Measurements from ENCODE around the gene CST9L. TPM values are rescaled to one million over a fixed set of nuclear protein-coding genes. Genes with fewer than 3 reads are reported as not detected.

CST9L gene
- polyA plus RNA-seq, 3 donors: not detected

- no peak for DNase-seq (ENCODE audit: low read depth in 3 of 3, low spot score in 2 of 3)
These were observed 53.4 kb downstream of the CST9L start for GRCh38 chr20:23514848-23515247.

Other genes starting within 250 kb of the CST9L start
- 10 to 100 TPM; 18.0 to 22.2 (median 20.8) TPM for gene NXT1, start 217.7 kb downstream of the CST9L start, polyA plus RNA-seq (ENCODE audit: insufficient read length in 3 of 3)
- 10 to 100 TPM; 16.3 to 17.4 (median 16.8) TPM for gene GZF1, start 206.3 kb downstream of the CST9L start, polyA plus RNA-seq (ENCODE audit: insufficient read length in 3 of 3)
- gene NAPB, start 147.0 kb downstream of the CST9L start, polyA plus RNA-seq (ENCODE audit: insufficient read length in 3 of 3): 10 to 100 TPM; 14.4 to 18.6 (median 17.5) TPM
- gene CSTL1, start 128.8 kb downstream of the CST9L start, polyA plus RNA-seq (ENCODE audit: insufficient read length in 3 of 3): under 1 TPM in 1 of 3 donors, not detected in 2; 0.27 TPM
- gene CST11, start 115.6 kb downstream of the CST9L start, polyA plus RNA-seq (ENCODE audit: insufficient read length in 3 of 3): under 1 TPM in 1 of 3 donors, not detected in 2; 0.28 TPM
- not detected for gene CST8, start 77.4 kb downstream of the CST9L start, polyA plus RNA-seq (ENCODE audit: insufficient read length in 3 of 3)
- gene CST9, start 37.4 kb upstream of the CST9L start, polyA plus RNA-seq (ENCODE audit: insufficient read length in 3 of 3): not detected
- gene CST3, start 69.5 kb upstream of the CST9L start, polyA plus RNA-seq (ENCODE audit: insufficient read length in 3 of 3): 100 to 1,000 TPM; 116 to 150 (median 139) TPM
- gene CST4, start 120.6 kb upstream of the CST9L start, polyA plus RNA-seq (ENCODE audit: insufficient read length in 3 of 3): not detected
- gene CST1, start 182.5 kb upstream of the CST9L start, polyA plus RNA-seq (ENCODE audit: insufficient read length in 3 of 3): not detected

Data from right renal cortex interstitium (tissue), 3 donors.